NB4 (cell line): Measurements from ENCODE around the gene CDR2.
A peak's percentile ranks its signal among the peaks of the same experiment; 100 is the strongest.
"Not testable (repeated sequence)": the region's sequence is repeated elsewhere in the genome, so short reads cannot be mapped to it uniquely, and the experiment has no call there.

Experiments used
- DNase-seq: peaks from one replicate; pipeline ENCODE4 v3.0.0; 2010; ENCODE audit warnings: low read depth
- H3K4me3 ChIP-seq: one replicate; pipeline ENCODE4 v1.5.1; 2011; ENCODE audit warnings: mild to moderate bottlenecking, low read depth, low read length, moderate library complexity
- MYC ChIP-seq: IDR thresholded peaks from 2 replicates; pipeline ENCODE4 v1.6.1; 2011; ENCODE audit warnings: low read depth, low read length
- POLR2A ChIP-seq: IDR thresholded peaks from 2 replicates; pipeline ENCODE4 v1.6.1; 2011; ENCODE audit warnings: mild to moderate bottlenecking; ENCODE audit not compliant: insufficient read length; ENCODE audit errors: extremely low read depth
- TF ChIP-seq, protein P1 (sequence below): IDR thresholded peaks from one replicate; pipeline ENCODE4 v1.5.1; 2012; ENCODE audit warnings: low read depth, low read length
- TF ChIP-seq, protein P2 (sequence below): IDR thresholded peaks from 2 replicates; pipeline ENCODE4 v1.6.1; 2011; ENCODE audit warnings: low read depth, low read length

The CDR2 gene

DNA sequence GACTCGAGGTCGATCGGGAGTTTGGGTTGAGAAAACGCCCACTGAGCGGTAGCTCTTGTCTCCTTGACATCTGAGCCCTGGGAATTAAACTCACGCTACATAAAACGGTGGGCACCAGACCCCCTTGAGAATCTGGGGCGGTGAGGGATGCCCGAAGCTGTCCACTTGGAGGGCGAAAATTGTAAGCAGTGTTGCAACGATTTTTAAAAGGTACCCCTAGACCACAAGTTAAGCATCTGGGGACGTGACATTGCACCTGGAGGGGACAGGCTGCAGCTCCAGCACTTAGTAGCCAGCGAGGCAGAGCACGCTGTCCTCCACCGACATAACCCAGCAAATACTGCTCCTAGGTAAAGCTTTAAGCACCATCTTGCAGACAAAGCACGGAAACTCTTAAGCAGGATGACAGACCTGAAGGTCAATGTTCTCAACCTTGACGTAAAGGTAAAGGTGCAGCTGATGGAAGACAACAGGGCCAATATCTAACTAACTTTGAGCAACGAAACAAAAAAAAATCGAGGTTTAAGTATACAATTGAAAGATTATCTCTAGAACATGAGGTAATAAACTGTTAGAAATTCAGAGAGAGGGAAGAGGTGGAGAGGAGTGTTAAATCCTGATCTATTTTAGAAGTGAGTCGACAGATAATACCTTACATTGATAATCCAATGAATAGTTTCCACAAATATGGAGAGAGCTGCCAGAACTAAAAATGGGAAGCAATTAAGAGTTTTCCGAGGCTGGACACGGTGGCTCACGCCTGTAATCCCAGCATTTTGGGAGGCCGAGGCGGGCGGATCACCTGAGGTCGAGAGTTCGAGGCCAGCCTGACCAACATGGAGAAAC is 921 bp upstream of the CDR2 start:
- H3K4me3 ChIP-seq = peak overlapping the region; percentile 59
- TF ChIP-seq, protein P1, sequence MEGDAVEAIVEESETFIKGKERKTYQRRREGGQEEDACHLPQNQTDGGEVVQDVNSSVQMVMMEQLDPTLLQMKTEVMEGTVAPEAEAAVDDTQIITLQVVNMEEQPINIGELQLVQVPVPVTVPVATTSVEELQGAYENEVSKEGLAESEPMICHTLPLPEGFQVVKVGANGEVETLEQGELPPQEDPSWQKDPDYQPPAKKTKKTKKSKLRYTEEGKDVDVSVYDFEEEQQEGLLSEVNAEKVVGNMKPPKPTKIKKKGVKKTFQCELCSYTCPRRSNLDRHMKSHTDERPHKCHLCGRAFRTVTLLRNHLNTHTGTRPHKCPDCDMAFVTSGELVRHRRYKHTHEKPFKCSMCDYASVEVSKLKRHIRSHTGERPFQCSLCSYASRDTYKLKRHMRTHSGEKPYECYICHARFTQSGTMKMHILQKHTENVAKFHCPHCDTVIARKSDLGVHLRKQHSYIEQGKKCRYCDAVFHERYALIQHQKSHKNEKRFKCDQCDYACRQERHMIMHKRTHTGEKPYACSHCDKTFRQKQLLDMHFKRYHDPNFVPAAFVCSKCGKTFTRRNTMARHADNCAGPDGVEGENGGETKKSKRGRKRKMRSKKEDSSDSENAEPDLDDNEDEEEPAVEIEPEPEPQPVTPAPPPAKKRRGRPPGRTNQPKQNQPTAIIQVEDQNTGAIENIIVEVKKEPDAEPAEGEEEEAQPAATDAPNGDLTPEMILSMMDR = no peak
- TF ChIP-seq MYC (no peak), POLR2A (no peak)
- TF ChIP-seq, protein P2, sequence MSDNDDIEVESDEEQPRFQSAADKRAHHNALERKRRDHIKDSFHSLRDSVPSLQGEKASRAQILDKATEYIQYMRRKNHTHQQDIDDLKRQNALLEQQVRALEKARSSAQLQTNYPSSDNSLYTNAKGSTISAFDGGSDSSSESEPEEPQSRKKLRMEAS = no peak
- peak; percentile 27 for DNase-seq

DNA sequence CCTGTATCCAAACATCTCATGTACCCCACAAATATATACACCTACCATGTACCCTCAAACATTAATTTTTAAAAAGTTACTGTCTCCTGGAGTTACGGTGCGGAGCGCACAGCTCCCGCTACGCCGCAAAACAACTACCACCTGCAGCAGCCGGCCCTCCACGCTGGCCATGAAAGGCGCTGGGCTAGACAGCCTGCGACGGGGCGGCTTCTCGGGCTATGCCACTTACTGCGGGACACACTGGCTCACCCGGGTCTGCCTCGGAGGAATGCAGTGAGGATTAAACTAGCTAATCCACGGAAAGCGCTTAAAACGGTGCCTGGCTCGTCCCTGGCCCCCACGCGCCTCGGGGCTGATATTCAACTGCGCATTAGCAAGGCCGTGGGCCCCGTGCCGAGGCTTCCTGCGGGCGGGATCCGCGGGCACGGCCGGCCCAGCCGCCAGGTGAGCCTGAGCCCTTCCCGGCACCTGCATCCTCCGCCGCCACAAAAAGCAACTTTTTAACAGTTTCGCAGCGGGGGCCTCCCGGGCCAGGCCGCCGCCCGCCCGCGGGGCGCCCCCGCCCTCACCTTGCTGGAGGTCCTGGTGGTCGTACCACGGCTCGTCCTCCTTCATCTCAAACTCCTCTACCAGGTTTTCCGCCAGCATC is 633 bp downstream of the CDR2 start:
- TF ChIP-seq, protein P2 = peak; percentile 48
- TF ChIP-seq MYC = no peak
- no peak for TF ChIP-seq POLR2A
- TF ChIP-seq, protein P1 = no peak
- peak overlapping the region; percentile 76 for H3K4me3 ChIP-seq
- DNase-seq = peak; percentile 52

DNA sequence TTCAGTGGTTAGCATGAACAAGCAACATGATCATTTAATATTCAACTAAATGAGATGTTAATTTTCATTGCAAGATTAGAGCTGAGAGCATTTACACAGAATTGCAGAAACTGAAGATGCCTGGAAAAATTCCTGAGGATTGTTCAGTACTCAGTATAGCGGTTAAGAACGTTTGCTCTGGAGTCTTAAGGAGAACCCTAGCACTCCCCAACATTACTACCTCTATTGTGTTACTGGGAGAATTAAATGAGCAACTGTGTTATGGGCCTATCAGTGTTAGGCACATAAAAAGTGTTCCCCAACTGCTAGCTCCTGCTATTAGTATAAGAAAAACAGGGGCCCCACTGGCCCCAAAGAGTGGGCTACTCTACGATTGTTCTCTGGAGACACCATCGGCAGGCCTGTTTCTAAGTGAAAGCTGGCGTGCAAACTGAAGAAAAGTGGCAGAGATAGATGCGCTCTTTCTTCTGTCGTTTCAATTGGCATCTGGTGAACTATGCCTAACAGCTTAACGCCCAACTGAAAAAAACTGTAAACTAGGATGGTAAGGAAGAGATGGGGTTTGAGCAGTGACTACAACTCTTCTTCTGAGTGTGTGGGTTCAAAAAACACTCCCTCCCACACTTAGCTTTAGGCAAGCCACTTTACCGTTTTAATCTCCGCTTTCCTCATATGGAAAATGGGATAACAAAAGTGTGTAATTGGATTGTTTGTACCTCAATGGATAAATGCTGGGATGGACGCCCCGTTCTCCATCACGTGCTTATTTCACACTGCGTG is 1.3 kb downstream of the CDR2 start:
- H3K4me3 ChIP-seq = peak overlapping the region; percentile 76
- DNase-seq = no peak
- no peak for TF ChIP-seq POLR2A
- TF ChIP-seq MYC = no peak

DNA sequence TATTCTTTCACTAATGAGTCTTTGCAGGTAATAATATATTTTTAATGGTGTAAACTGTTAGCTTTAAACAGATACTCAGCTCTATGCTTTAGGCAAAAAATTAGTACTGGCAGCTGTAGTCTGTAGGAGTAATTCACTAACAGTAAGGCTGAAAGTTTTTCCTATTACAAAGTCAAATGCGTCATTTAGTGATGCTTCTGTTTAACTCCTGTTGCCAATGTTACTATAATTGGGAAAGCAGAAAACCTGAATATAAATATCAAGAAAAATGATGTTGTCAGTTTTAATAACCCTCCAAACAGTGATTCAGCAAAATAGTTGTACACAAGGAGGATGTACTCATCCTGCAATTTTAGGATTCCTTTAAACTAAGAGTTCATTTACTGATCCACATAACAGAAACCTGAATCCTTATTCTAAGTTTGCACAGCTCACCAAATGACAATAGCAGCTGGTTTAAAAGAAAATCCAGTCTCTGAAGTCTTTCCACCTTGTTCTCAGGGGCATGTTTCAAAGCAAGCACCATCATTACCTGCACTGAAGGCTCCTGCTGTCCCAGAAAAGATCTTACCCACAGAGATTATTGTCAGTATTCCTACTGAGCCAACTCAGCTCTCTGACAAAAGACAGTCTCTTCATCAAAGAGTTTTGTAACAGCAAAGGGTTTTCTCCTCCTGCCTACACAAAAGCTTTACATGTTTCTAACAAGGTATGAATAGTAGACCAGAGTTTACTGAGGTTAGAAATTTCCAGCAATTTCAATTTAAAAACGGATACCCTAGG is 4.2 kb downstream of the CDR2 start:
- TF ChIP-seq, protein P1 = no peak
- no peak for TF ChIP-seq MYC
- TF ChIP-seq, protein P2 = no peak

DNA sequence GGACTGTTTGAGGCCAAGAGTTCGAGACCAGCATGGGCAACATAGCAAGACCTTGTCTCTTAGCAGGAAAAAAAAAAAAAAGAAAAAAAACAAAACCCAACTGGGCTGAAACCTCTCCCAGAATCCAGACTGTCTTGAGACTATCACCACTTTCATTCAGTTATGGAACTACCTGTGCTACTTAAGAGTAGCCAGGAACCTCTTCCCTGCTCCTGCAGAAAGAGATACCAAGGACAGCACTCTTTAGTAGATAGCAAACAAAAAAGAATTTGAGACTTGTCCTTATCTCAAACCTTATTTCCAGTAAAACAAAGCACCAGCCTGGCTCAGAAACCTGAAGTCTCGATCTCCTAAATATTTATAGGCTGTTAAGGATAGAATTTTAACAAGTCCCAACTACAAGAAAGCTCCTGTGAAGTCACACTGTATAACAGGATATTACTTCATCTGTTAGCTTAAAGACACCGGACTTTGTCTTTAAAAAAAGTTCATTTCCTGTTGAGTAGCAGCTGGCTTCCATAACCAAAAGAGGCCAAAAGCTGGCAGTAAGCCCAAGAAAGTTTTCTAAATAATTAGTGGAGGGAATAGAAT is 5.1 kb downstream of the CDR2 start:
- H3K4me3 ChIP-seq = no peak overlapping the region
- peak; percentile 68 for DNase-seq
- TF ChIP-seq, protein P1 = no peak
- TF ChIP-seq MYC (no peak), POLR2A (no peak)
- TF ChIP-seq, protein P2 = no peak

More for the DNA sequence above, 4.2 kb downstream of the CDR2 start:
- no peak for DNase-seq
- H3K4me3 ChIP-seq = peak overlapping the region; percentile 6

DNA sequence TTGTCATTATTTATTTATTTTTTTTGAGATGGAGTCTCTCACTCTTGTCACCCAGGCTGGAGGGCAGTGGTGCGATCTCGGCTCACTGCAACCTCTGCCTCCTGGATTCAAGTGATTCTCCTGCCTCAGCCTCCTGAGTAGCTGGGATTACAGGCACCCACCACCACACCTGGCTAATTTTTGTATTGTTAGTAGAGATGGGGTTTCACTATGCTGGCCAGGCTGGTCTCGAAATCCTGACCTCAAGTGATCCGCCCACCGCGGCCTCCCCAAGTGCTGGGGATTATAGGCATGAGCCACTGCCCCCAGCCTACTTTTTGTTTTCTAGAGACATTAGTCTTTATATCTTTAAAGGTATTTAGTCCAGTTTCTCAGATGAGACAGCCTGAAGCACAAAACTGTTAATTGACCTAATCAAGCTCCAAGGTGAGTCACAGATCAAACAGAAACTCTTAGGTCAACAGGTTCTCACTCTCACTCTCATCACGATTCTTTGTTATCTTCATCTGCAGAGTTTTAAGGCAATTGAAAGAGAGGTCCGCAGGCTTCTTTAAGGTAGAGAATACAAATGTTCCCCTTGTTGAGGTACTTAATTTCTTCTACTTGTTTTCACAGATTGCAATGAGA is 6.1 kb downstream of the CDR2 start:
- not testable (repeated sequence) for H3K4me3 ChIP-seq

More for the DNA sequence above, 6.1 kb downstream of the CDR2 start:
- DNase-seq = not testable (repeated sequence)
